HG03457 (cell line): Measurements from ENCODE around the gene ABCC8.

Experiments
- ATAC-seq: cut with Tn5 transposase; IDR thresholded peaks from one replicate; pipeline ENCODE4 v1.9.1; 2021; ENCODE audit warnings: moderate number of reproducible peaks; ENCODE audit not compliant: unreplicated experiment

The ABCC8 gene

DNA sequence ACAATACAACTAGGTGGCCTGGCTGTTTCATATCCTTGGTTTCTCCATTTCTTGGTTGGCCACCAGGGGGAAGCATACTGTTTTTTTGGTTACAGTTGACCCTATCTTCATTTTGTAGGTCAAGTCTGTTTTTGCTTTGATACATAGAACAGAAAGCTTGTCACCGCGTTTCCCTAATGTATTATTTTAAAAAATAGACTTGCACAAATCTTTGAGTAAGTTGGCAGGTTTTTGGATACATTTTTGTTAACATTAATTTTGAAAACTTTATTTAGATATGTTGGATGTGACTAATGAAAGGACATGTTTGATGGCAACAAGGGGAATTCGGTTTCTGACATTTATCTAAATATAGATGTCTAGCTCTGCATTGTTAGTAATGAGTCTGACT lies 122.0 kb downstream of the ABCC8 start:
- ATAC-seq: no peak

GRCh38 chr11:17353821-17354600 lies 122.6 kb downstream of the ABCC8 start:
- ATAC-seq: no peak

- no peak for ATAC-seq
These were observed 123.5 kb downstream of the ABCC8 start for GRCh38 chr11:17352950-17353820.

- no peak for ATAC-seq
These were observed 125.0 kb downstream of the ABCC8 start, which contains the start of gene NCR3LG1 for GRCh38 chr11:17351510-17352176. TSS of gene NCR3LG1 (plus strand) at chr11:17351800. CDS start at chr11:17351970, 170 bp downstream.

- ATAC-seq: no peak
These were observed 125.5 kb downstream of the ABCC8 start for GRCh38 chr11:17351172-17351509.

DNA sequence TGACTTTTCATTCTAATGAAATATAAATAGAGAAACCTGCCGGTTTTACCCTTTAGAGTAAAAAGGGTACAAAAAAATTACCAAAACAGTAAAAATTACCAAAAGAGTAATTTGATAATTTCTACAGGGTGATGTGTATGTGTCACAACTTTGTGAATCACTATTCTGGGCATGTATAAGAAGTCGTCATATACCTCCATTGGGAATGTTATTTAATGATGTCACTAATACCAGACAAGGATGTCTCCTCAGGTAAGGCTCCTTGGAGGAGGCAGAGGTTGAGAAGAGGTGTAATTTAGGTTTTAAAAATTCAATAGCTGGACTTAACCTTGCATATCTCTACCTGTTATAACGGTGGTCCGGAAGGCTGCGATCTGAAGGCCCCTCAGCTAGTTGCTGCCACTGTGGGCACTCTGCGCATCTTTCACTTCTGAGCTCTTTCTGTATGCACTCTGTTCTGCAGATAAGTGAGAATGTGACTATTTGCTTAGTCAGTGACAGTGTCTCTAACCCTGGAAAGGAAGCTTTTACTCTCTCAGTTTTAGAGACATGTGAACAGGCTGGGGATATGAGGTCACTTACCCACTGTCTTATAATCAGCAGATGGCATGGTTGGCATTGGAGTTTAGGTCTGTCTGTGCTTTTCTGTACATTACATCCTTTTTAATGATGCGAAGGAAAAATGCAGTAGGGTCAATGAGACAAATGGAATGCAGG lies 126.0 kb downstream of the ABCC8 start:
- no peak for ATAC-seq

- no peak for ATAC-seq
These were observed 129.0 kb downstream of the ABCC8 start for GRCh38 chr11:17347676-17348075.

DNA sequence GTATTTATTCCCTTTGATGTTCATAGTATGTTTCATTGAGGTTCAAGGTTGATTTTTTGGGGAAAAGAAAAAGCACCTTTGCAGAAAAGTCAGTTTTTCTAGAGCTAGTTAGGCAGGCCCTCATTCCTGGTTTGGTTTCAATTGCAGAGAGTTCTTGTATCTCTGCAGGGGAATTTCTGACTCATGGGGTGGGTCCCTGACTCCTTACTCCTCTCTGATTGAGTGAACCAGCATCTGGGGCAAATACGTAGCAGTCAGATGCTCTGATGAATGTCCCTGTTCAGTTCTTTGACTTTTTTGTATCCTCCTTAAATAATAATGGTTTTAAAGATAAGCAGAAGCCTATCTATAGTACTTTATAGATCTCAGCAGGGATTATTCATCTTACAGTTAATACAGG lies 132.7 kb downstream of the ABCC8 start:
- no peak for ATAC-seq

- ATAC-seq: no peak
These were observed 133.4 kb downstream of the ABCC8 start for GRCh38 chr11:17343257-17343656.
